Fibroblast of villous mesenchyme (primary cell): ENCODE data around the gene IGFN1. TPM values are rescaled to one million over a fixed set of nuclear protein-coding genes. Genes with fewer than 3 reads are reported as not detected.

Source experiments
- DNase-seq: peaks from one replicate; pipeline ENCODE4 v3.0.0-alpha.2; 2010; ENCODE audit warnings: low read depth
- H3K4me3 ChIP-seq: 2 replicates; pipeline ENCODE4 v1.5.1; 2011; ENCODE audit warnings: low read depth, mild to moderate bottlenecking, low read length
- total RNA-seq: library from RNA; depleted of rRNA; stranded (reverse); fragments of >200 nt; gene quantifications from 2 replicates; pipeline ENCODE4 v1.2.3, GENCODE V29; 2012
- TF ChIP-seq, protein P1 (sequence below): IDR thresholded peaks from 2 replicates; pipeline ENCODE4 v1.5.1; 2012; ENCODE audit warnings: low read depth, mild to moderate bottlenecking, low read length; ENCODE audit not compliant: insufficient read depth

Gene IGFN1
- total RNA-seq, 1 donor: under 0.01 TPM

DNA sequence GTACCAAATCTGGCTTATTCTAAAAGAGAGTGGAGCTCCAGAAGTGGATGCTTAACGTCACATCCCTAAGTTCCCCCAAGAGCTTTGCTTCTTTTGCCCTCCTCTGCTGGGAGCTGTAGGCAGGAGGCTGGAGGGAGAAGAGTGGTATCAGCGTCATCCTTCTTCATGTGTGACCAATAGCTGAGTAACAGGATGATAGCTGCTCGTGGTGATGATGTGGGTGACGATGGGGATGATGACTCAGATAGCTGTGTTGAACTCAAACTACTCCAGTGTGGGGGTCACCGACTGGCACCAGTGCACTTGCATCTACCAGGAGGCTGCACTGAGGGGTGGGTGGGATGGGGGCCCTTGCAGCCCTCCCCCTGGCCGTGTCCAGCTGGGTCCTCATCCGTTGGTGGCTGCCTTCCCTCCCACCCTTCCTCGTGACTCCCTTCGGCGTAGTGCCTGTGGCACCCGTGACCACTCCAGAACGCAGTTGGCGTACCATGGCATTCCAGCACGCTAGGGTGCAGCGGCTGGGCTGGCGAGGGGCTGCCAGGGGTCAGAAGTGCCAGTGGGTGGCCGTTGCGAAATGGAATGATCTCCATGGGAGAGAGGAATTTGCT is 1.1 kb downstream of the IGFN1 start:
- TF ChIP-seq, protein P1, sequence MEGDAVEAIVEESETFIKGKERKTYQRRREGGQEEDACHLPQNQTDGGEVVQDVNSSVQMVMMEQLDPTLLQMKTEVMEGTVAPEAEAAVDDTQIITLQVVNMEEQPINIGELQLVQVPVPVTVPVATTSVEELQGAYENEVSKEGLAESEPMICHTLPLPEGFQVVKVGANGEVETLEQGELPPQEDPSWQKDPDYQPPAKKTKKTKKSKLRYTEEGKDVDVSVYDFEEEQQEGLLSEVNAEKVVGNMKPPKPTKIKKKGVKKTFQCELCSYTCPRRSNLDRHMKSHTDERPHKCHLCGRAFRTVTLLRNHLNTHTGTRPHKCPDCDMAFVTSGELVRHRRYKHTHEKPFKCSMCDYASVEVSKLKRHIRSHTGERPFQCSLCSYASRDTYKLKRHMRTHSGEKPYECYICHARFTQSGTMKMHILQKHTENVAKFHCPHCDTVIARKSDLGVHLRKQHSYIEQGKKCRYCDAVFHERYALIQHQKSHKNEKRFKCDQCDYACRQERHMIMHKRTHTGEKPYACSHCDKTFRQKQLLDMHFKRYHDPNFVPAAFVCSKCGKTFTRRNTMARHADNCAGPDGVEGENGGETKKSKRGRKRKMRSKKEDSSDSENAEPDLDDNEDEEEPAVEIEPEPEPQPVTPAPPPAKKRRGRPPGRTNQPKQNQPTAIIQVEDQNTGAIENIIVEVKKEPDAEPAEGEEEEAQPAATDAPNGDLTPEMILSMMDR: no peak
- no peak overlapping the region for H3K4me3 ChIP-seq
- peak; percentile 47 for DNase-seq

DNA sequence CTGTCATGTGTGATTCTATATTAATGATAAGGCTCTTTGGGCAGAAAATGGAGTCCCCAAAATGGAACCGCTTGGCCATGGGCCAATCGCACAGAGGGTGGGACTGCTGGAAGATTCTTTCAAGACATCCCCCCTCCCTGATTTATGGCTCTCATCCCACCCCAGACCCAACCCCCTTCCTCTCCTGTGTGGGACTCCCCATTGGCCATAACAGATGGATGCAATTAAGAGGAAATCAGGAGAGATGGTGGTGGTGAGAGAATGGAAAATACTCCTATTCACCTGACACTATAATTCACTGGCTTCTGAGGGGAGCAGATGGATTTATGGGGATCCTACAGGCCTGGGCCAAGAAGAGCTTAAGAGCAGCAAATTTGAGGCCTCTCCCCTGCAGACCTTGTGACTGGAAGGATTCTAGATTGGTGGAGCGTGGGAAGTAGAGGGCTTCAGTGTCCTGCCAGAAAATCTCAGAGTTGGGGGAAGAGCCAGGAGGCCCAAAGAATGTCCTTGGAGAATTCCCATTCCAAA is 1.7 kb downstream of the IGFN1 start:
- no peak for DNase-seq

DNA sequence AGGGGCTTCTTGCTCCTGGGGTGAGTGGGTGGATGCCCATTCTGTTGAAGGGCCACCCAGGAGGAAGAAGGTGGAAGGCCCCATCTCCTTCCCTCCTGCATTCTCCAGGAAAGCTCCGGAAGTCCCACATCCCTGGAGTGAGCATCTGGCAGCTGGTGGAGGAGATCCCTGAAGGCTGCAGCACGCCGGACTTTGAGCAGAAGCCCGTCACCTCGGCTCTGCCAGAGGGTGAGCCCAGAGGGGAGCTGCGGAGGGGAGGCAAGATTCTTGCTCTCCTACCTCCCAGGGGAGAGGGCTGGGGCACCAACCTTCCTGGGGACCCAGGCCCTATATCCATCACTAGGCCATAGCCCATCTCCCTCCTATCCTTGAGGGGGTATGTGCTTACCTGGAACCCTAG is 3.4 kb downstream of the IGFN1 start:
- TF ChIP-seq, protein P1: no peak
- no peak for DNase-seq
- H3K4me3 ChIP-seq: no peak overlapping the region

More for the DNA sequence above, 1.7 kb downstream of the IGFN1 start:
- H3K4me3 ChIP-seq: no peak overlapping the region
- TF ChIP-seq, protein P1: no peak

DNA sequence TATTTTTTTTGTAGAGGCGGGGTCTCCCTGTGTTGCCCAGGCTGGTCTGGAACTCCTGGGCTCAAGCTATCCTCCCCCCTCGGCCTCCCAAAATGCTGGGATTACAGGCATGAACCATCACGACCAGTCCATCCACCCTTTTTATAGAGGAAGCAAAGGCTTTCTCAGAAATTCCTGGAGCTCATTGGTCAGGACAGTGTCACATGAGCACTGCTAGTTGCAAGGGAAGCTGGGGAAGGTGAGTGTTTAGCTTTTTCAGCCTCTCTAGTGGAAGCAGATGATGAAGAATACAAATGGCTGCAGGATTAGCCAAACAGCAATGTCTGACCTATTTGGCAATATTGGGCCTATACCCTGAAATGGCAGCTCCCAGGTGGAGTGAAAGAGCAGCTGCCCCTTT is 8.0 kb downstream of the IGFN1 start:
- DNase-seq: no peak

DNA sequence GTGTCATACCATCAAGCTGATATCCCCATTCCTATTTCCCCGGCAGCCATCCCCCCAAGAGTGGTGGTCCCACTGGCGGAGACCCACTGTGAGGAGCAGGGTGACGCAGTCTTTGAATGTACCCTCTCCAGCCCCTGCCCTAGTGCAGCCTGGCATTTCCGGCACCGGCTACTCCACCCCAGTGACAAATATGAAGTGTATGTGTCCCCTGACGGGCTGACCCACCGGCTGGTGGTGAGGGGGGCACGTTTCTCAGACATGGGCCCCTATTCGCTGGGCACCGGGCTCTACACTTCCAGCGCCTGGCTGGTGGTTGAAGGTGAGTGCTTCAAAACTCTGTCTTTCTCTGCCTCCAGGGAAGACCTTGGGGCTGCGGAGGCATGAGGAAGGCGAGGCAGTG is 14.4 kb downstream of the IGFN1 start:
- TF ChIP-seq, protein P1: no peak
- no peak for DNase-seq

More for the DNA sequence above, 8.0 kb downstream of the IGFN1 start:
- TF ChIP-seq, protein P1: no peak
- no peak overlapping the region for H3K4me3 ChIP-seq

DNA sequence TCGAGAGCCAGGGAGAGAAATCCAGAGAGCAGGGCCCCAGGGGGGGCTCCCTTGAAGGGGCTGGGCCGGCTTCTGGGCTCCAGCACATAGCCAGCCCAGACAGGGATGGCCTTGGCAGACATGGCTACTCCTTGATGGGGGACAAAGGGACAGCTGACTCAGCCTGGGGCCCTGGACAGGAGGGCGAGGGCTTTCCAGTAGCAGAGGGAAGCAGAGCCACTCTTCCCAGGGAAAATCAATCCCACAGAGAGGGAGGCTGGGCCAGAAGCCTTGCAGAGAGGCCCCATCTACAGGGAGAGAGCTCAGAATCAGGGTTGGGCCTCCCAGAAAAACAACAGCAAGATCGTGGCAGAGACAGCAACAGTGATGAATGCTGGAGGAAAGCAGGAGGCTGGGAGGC is 15.6 kb downstream of the IGFN1 start:
- TF ChIP-seq, protein P1: no peak
- no peak for DNase-seq
- no peak overlapping the region for H3K4me3 ChIP-seq

More for the DNA sequence above, 14.4 kb downstream of the IGFN1 start:
- no peak overlapping the region for H3K4me3 ChIP-seq

DNA sequence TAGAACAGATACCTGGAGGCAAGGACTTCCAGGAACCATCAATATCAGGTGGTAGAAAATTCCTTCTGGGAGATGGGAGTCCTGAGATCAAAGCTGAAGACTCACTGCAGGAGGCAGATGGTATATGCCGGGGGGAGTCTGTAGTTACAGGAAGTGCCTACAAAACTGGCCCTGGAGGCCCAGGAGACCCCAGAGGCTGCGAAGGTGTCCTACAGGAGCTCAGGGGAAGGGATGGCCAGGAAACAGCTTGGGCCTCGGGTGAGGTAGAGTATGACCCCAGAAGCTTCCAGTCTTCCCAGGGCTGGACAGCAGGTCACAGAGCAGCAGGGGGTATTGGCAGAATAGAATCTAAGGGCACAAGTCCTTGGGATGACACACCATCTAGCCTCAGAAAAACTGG is 16.4 kb downstream of the IGFN1 start:
- H3K4me3 ChIP-seq: no peak overlapping the region
- DNase-seq: no peak
- TF ChIP-seq, protein P1: no peak
